ENCODE results near the gene INPP5E.

INPP5E gene

GRCh38 chr9:136402067-136402466 is 37.6 kb downstream of the INPP5E start:
- DNase-seq, result no peak

- no peak for DNase-seq
These were observed 38.3 kb downstream of the INPP5E start for GRCh38 chr9:136401173-136401922.

GRCh38 chr9:136400038-136400834 is 39.4 kb downstream of the INPP5E start, which contains the start of gene SNAPC4:
Gene SNAPC4, minus strand, starts transcription at chr9:136400170. Its CDS starts 1,742 bp downstream, at chr9:136398428.
- peak; percentile 80 for DNase-seq

GRCh38 chr9:136399176-136400037 is 40.2 kb downstream of the INPP5E start:
- DNase-seq, result no peak

- no peak for DNase-seq
These were observed 41.4 kb downstream of the INPP5E start for GRCh38 chr9:136398286-136398685.

- no peak for DNase-seq
These were observed 42.0 kb downstream of the INPP5E start for GRCh38 chr9:136397643-136398042.

GRCh38 chr9:136396219-136396515 is 43.5 kb downstream of the INPP5E start:
- no peak for DNase-seq

- no peak for DNase-seq
These were observed 44.1 kb downstream of the INPP5E start for GRCh38 chr9:136395345-136396218.

- DNase-seq, result no peak
These were observed 44.7 kb downstream of the INPP5E start for GRCh38 chr9:136395020-136395340.

- peak; percentile 24 for DNase-seq
These were observed 45.2 kb downstream of the INPP5E start for GRCh38 chr9:136394312-136395019.

GRCh38 chr9:136393531-136393930 is 46.1 kb downstream of the INPP5E start:
- no peak for DNase-seq

GRCh38 chr9:136392538-136393449 is 46.9 kb downstream of the INPP5E start:
- no peak for DNase-seq

- no peak for DNase-seq
These were observed 47.7 kb downstream of the INPP5E start for GRCh38 chr9:136391737-136392537.

GRCh38 chr9:136389396-136389795 is 50.2 kb downstream of the INPP5E start:
- no peak for DNase-seq

GRCh38 chr9:136387217-136387616 is 52.4 kb downstream of the INPP5E start:
- DNase-seq, result no peak

- DNase-seq, result no peak
These were observed 53.6 kb downstream of the INPP5E start for GRCh38 chr9:136386018-136386417.

GRCh38 chr9:136385015-136385414 is 54.6 kb downstream of the INPP5E start:
- DNase-seq, result no peak

- no peak for DNase-seq
These were observed 56.2 kb downstream of the INPP5E start for GRCh38 chr9:136383436-136383835.

GRCh38 chr9:136381966-136382513 is 57.6 kb downstream of the INPP5E start:
- DNase-seq, result no peak

Data from fibroblast of upper back skin (primary cell).